Fibroblast of villous mesenchyme (primary cell): ENCODE measurements around the gene TSKS. TPM values are rescaled to one million over a fixed set of nuclear protein-coding genes. Genes with fewer than 3 reads are reported as not detected.

Source experiments
- DNase-seq: peaks from one replicate; pipeline ENCODE4 v3.0.0-alpha.2; 2010; ENCODE audit warnings: low read depth
- H3K4me3 ChIP-seq: 2 replicates; pipeline ENCODE4 v1.5.1; 2011; ENCODE audit warnings: low read depth, mild to moderate bottlenecking, low read length
- CTCF ChIP-seq: IDR thresholded peaks from 2 replicates; pipeline ENCODE4 v1.5.1; 2012; ENCODE audit warnings: low read depth, mild to moderate bottlenecking, low read length; ENCODE audit not compliant: insufficient read depth
- total RNA-seq: library from RNA; depleted of rRNA; stranded (reverse); fragments of >200 nt; gene quantifications from 2 replicates; pipeline ENCODE4 v1.2.3, GENCODE V29; 2012

TSKS gene
- total RNA-seq, 1 donor, result 0.43 TPM

- TF ChIP-seq CTCF, result peak; percentile 38
- H3K4me3 ChIP-seq, result peak overlapping the region; percentile 51
- peak; percentile 87 for DNase-seq
Observed at GRCh38 chr19:49801966-49802661, 39.0 kb upstream of the TSKS start.

DNA sequence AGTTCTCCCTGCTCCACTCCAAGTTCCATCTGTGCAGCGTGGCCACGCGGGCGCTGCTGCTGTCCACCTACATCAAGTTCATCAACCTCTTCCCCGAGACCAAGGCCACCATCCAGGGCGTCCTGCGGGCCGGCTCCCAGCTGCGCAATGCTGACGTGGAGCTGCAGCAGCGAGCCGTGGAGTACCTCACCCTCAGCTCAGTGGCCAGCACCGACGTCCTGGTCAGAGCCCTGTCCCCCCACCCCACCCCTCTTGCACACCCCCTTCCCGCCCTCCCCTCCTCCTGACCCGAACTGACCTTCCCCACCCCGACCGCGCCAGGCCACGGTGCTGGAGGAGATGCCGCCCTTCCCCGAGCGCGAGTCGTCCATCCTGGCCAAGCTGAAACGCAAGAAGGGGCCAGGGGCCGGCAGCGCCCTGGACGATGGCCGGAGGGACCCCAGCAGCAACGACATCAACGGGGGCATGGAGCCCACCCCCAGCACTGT, 38.3 kb upstream of the TSKS start:
- no peak for DNase-seq
- no peak for TF ChIP-seq CTCF
- peak overlapping the region; percentile 51 for H3K4me3 ChIP-seq

DNA sequence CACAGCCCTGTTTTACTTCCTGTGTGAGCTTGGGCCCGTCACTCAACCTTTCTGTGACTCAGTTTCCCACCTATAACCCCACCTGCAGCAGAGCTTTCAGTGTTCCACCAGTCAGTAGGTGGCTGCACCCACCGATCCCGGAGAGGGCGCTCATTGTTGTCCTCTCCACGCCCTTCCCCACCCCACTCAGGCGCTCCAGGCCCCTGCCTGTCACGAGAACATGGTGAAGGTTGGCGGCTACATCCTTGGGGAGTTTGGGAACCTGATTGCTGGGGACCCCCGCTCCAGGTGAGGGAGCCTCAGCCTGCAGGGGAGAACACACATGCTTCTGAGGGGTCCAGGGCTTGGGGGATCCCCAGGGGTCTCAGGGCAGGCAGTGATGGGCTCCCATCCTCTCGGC, 37.7 kb upstream of the TSKS start:
- no peak for TF ChIP-seq CTCF
- no peak for DNase-seq
- H3K4me3 ChIP-seq, result no peak overlapping the region

DNA sequence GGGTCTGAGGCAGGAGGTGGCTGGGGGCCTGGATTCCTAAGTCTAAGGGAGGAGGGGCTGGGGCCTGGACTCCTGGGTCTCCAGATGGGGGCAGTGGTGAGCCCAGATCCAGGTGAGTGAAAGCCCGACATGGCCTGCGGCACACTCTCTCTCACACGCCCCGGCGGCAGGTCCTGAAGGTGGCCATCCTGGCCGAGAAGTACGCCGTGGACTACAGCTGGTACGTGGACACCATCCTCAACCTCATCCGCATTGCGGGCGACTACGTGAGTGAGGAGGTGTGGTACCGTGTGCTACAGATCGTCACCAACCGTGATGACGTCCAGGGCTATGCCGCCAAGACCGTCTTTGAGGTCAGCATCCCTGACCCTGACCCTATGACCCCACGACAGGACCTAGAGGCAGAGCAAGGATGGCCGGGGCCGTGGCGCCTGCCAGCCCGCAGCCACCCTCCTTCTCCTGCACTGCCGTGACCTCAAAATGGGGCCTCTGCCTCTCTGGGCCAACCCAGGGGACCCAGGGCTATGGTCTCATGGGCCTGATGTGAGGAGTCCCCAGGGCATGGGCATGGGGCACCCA, 36.8 kb upstream of the TSKS start:
- no peak for DNase-seq
- TF ChIP-seq CTCF, result peak; percentile 6
- H3K4me3 ChIP-seq, result no peak overlapping the region

GRCh38 chr19:49799271-49799797, 36.2 kb upstream of the TSKS start:
- TF ChIP-seq CTCF, result no peak
- no peak for DNase-seq
- no peak overlapping the region for H3K4me3 ChIP-seq

- DNase-seq, result no peak
- H3K4me3 ChIP-seq, result no peak overlapping the region
- TF ChIP-seq CTCF, result no peak
Observed at GRCh38 chr19:49798574-49798973, 35.5 kb upstream of the TSKS start.
